Limb (tissue), 2 donors: ENCODE measurements around the gene PRKG1.
"Not testable (repeated sequence)": the region's sequence is repeated elsewhere in the genome, so short reads cannot be mapped to it uniquely, and the experiment has no call there.

Source experiments
- DNase-seq, 2 donors: peaks; one replicate each; pipeline ENCODE4 v3.0.0-alpha.2; 2016; ENCODE audit errors: extremely low spot score in 2 of 2

Gene PRKG1

GRCh38 chr10:51170518-51171245 is 96.4 kb downstream of the PRKG1 start:
- DNase-seq, result no peak

- no peak for DNase-seq
These were observed 97.7 kb downstream of the PRKG1 start for GRCh38 chr10:51171946-51172345.

- DNase-seq, result no peak
These were observed 102.8 kb downstream of the PRKG1 start for GRCh38 chr10:51176976-51177695.

- no peak for DNase-seq
These were observed 104.3 kb downstream of the PRKG1 start for GRCh38 chr10:51178634-51179033.

GRCh38 chr10:51180141-51180540 is 105.9 kb downstream of the PRKG1 start:
- no peak for DNase-seq

- no peak for DNase-seq
These were observed 109.5 kb downstream of the PRKG1 start for GRCh38 chr10:51183783-51184182.

- no peak for DNase-seq
These were observed 112.1 kb downstream of the PRKG1 start for GRCh38 chr10:51186361-51186760.

- DNase-seq, result no peak
These were observed 113.7 kb downstream of the PRKG1 start for GRCh38 chr10:51188008-51188407.

GRCh38 chr10:51188866-51189265 is 114.6 kb downstream of the PRKG1 start:
- DNase-seq, result no peak

- DNase-seq, result no peak
These were observed 122.4 kb downstream of the PRKG1 start for GRCh38 chr10:51196508-51197175.

GRCh38 chr10:51198170-51198569 is 123.9 kb downstream of the PRKG1 start:
- no peak for DNase-seq

- no peak for DNase-seq
These were observed 127.7 kb downstream of the PRKG1 start for GRCh38 chr10:51201947-51202346.

- no peak for DNase-seq
These were observed 129.1 kb downstream of the PRKG1 start for GRCh38 chr10:51203359-51203758.

- no peak for DNase-seq
These were observed 129.8 kb downstream of the PRKG1 start for GRCh38 chr10:51204066-51204465.

- no peak for DNase-seq
These were observed 130.4 kb downstream of the PRKG1 start for GRCh38 chr10:51204701-51205100.

- no peak for DNase-seq
These were observed 132.2 kb downstream of the PRKG1 start for GRCh38 chr10:51206500-51206899.

- not testable (repeated sequence) for DNase-seq
These were observed 138.7 kb downstream of the PRKG1 start for GRCh38 chr10:51212937-51213336.

- no peak for DNase-seq
These were observed 140.2 kb downstream of the PRKG1 start for GRCh38 chr10:51214207-51215196.

- DNase-seq, result no peak
These were observed 141.9 kb downstream of the PRKG1 start for GRCh38 chr10:51215951-51216834.

- DNase-seq, result no peak
These were observed 143.2 kb downstream of the PRKG1 start for GRCh38 chr10:51217505-51217904.
